HCT116 (cell line): ENCODE results near the gene CCK. TPM values are rescaled to one million over a fixed set of nuclear protein-coding genes. Genes with fewer than 3 reads are reported as not detected.

Experiments used
- ATAC-seq: fragments of 200-7000 bp; cut with Tn5 transposase; 2 replicates; pipeline ENCODE4 v1.9.1; 2020; ENCODE audit warnings: mild to moderate bottlenecking, moderate library complexity
- BruUV-seq: library from RNA; stranded (reverse); fragments of 400-500 nt; replicated peaks from 2 replicates; lab custom pipeline; 2021; lab: Mats Ljungman, UMichigan
- CTCF ChIA-PET: fragments of 300-600 bp; sonication (Branson Sonifier 250); formaldehyde crosslinking; loops from one replicate; lab custom pipeline; 2021; ENCODE audit warnings: antibody characterized with exemption; lab: Charles Lee
- POLR2A ChIA-PET: fragments of 300-600, 350-600 bp; sonication (Branson Sonifier 250); formaldehyde crosslinking; loops from one replicate; lab custom pipeline; 2021; ENCODE audit warnings: antibody characterized with exemption; lab: Charles Lee
- RAD21 ChIA-PET, 2 experiments: fragments of 300-600 bp; sonication (Branson Sonifier 250); formaldehyde crosslinking; loops; one replicate each; lab custom pipeline; 2023; ENCODE audit warnings: low total read pairs in 2 of 2; ENCODE audit not compliant: uncharacterized antibody in 2 of 2, unreplicated experiment in 2 of 2, low non-redundant PET in 1 of 2; lab: Charles Lee
- DNase-seq: peaks from one replicate; pipeline ENCODE4 v3.0.0-alpha.2; 2010; ENCODE audit warnings: low read depth, low spot score
- H2AFZ ChIP-seq: fragments of 200-600 bp; shearing (Covaris generic), sonication (generic); 2 replicates; pipeline ENCODE4 v1.6.1; 2017; ENCODE audit warnings: low read depth, mixed run types, mixed read lengths, antibody characterized with exemption, low read length; ENCODE audit not compliant: poor library complexity, severe bottlenecking
- H3K27ac ChIP-seq: 2 replicates; pipeline ENCODE4 v1.5.1; 2012; ENCODE audit warnings: low read depth, low read length
- H3K27me3 ChIP-seq: fragments of 200-600 bp; sonication (generic); 2 replicates; pipeline ENCODE4 v1.6.1; 2016; ENCODE audit warnings: mixed run types, low read length, mixed read lengths; ENCODE audit not compliant: insufficient read depth
- H3K36me3 ChIP-seq, 2 experiments: fragments of 200-500 bp in 1 of 2; fragments of 200-600 bp in 1 of 2; sonication (Bioruptor generic) in 1 of 2; sonication (generic) in 1 of 2; 2 replicates each; pipeline versions ENCODE4 v1.5.1 to v1.6.1; 2014 to 2016; ENCODE audit warnings: low read length in 2 of 2, inconsistent platforms in 1 of 2, mixed read lengths in 1 of 2, mixed run types in 1 of 2; ENCODE audit not compliant: insufficient read depth in 2 of 2, control insufficient read depth in 1 of 2
- H3K4me1 ChIP-seq, 2 experiments: fragments of 200-600 bp in 1 of 2; sonication (generic) in 1 of 2; 2 replicates each; pipeline versions ENCODE4 v1.5.1 to v1.6.1; 2012 to 2017; ENCODE audit warnings: low read length in 2 of 2, inconsistent platforms in 1 of 2, mild to moderate bottlenecking in 1 of 2, mixed read lengths in 1 of 2, mixed run types in 1 of 2, moderate library complexity in 1 of 2; ENCODE audit not compliant: insufficient read depth in 2 of 2, control insufficient read depth in 1 of 2
- H3K4me2 ChIP-seq: fragments of 200-600 bp; sonication (generic); 2 replicates; pipeline ENCODE4 v1.6.1; 2017; ENCODE audit warnings: mixed run types, low read length, mixed read lengths
- H3K4me3 ChIP-seq, 2 experiments: fragments of 200-600 bp in 1 of 2; sonication (generic) in 1 of 2; replicated peaks in 1 of 2; 2 replicates each; pipeline ENCODE4 v1.5.1; 2011 to 2016; ENCODE audit warnings: low read length in 2 of 2, control low read depth in 1 of 2, low read depth in 1 of 2, mild to moderate bottlenecking in 1 of 2, mixed read lengths in 1 of 2, mixed run types in 1 of 2
- H3K79me2 ChIP-seq: fragments of 200-600 bp; sonication (generic); 2 replicates; pipeline ENCODE4 v1.6.1; 2017; ENCODE audit warnings: mild to moderate bottlenecking, mixed run types, low read length, moderate library complexity, mixed read lengths; ENCODE audit not compliant: insufficient read depth
- H3K9ac ChIP-seq: fragments of 200-600 bp; sonication (generic); 2 replicates; pipeline ENCODE4 v1.6.1; 2016; ENCODE audit warnings: low read length, mixed read lengths
- H3K9me2 ChIP-seq: fragments of 200-600 bp; sonication (generic), shearing (Covaris generic); 2 replicates; pipeline ENCODE4 v1.6.1; 2017; ENCODE audit warnings: mixed run types, mild to moderate bottlenecking, moderate library complexity; ENCODE audit not compliant: insufficient read depth
- H3K9me3 ChIP-seq, 2 experiments: fragments of 200-500 bp in 1 of 2; fragments of 200-600 bp in 1 of 2; sonication (Bioruptor generic) in 1 of 2; sonication (generic) in 1 of 2; 2 replicates each; pipeline ENCODE4 v1.6.1; 2014 to 2017; ENCODE audit warnings: low read length in 2 of 2, mixed read lengths in 2 of 2, inconsistent platforms in 1 of 2, low read depth in 1 of 2, mild to moderate bottlenecking in 1 of 2, mixed run types in 1 of 2, moderate library complexity in 1 of 2; ENCODE audit not compliant: control insufficient read depth in 1 of 2, insufficient read depth in 1 of 2
- H4K20me1 ChIP-seq: fragments of 200-600 bp; sonication (generic), shearing (Covaris generic); 2 replicates; pipeline ENCODE4 v1.6.1; 2017; ENCODE audit warnings: mixed run types, mild to moderate bottlenecking, moderate library complexity; ENCODE audit not compliant: insufficient read depth
- EGR1 ChIP-seq: IDR thresholded peaks from 2 replicates; pipeline ENCODE4 v1.6.1; 2012; ENCODE audit warnings: low read depth
- ELF1 ChIP-seq: IDR thresholded peaks from 2 replicates; pipeline ENCODE4 v1.6.1; 2012; ENCODE audit warnings: low read depth, borderline replicate concordance
- EZH2phosphoT487 ChIP-seq: fragments of 200-600 bp; IDR thresholded peaks from 2 replicates; pipeline ENCODE4 v1.6.1; 2018; ENCODE audit warnings: antibody characterized with exemption, borderline replicate concordance
- MAX ChIP-seq: IDR thresholded peaks from 2 replicates; pipeline ENCODE4 v1.6.1; 2012
- SRF ChIP-seq: IDR thresholded peaks from 2 replicates; pipeline ENCODE4 v1.6.1; 2012; ENCODE audit warnings: low read depth
- YY1 ChIP-seq: IDR thresholded peaks from 2 replicates; pipeline ENCODE4 v1.6.1; 2011; ENCODE audit warnings: low read length, low read depth, moderate library complexity, mild to moderate bottlenecking; ENCODE audit not compliant: insufficient replicate concordance; ENCODE audit errors: extremely low read depth
- ZBTB33 ChIP-seq: IDR thresholded peaks from 2 replicates; pipeline ENCODE4 v1.6.1; 2011; ENCODE audit warnings: mild to moderate bottlenecking, low read length, moderate library complexity; ENCODE audit not compliant: insufficient replicate concordance; ENCODE audit errors: extremely low read depth
- intact Hi-C: fragments of 100-400 bp; cut with micrococcal nuclease; formaldehyde crosslinking; loops from 2 replicates; pipeline ENCODE4 v1.10.0; 2022
- total RNA-seq: library from RNA; stranded (reverse); gene quantifications from one replicate; pipeline ENCODE4 v1.2.1, GENCODE V29; 2021; ENCODE audit not compliant: unreplicated experiment
- TF ChIP-seq, protein P1 (sequence below), 3 experiments: fragments of 200-600 bp in 1 of 3; sonication (generic) in 1 of 3; IDR thresholded peaks in 2 of 3; conservative IDR thresholded peaks in 1 of 3; 2 replicates each; pipeline ENCODE4 v1.5.1; 2012 to 2017; ENCODE audit warnings: low read depth in 2 of 3, low read length in 2 of 3, antibody characterized with exemption in 1 of 3, borderline replicate concordance in 1 of 3, control low read depth in 1 of 3, mild to moderate bottlenecking in 1 of 3, mixed read lengths in 1 of 3, mixed run types in 1 of 3, moderate library complexity in 1 of 3; ENCODE audit not compliant: insufficient read depth in 1 of 3
- TF ChIP-seq, protein P2 (sequence below): IDR thresholded peaks from 2 replicates; pipeline ENCODE4 v1.6.1; 2012

CCK gene
- total RNA-seq, 1 experiment from 2014 or later: 0.32 TPM

- Histone ChIP-seq H3K27ac (no peak overlapping the region), H2AFZ (no peak overlapping the region), H3K9me3 (no peaks in the 10 kb centered on the region), H3K4me1 (no peaks in the 10 kb centered on the region), H3K79me2 (no peaks in the 10 kb centered on the region), H3K36me3 (no peaks in the 10 kb centered on the region), H3K9ac (no peak overlapping the region), H3K4me2 (no peak overlapping the region), H4K20me1 (no peaks in the 10 kb centered on the region), H3K4me3 (no peak overlapping the region), H3K27me3 (peaks cover 6% of the 10 kb centered on the region; the same call in 1 of the 2 replicates), H3K9me2 (no peaks in the 10 kb centered on the region)
- intact Hi-C loops: no loop called here
- TF ChIP-seq, protein P1, sequence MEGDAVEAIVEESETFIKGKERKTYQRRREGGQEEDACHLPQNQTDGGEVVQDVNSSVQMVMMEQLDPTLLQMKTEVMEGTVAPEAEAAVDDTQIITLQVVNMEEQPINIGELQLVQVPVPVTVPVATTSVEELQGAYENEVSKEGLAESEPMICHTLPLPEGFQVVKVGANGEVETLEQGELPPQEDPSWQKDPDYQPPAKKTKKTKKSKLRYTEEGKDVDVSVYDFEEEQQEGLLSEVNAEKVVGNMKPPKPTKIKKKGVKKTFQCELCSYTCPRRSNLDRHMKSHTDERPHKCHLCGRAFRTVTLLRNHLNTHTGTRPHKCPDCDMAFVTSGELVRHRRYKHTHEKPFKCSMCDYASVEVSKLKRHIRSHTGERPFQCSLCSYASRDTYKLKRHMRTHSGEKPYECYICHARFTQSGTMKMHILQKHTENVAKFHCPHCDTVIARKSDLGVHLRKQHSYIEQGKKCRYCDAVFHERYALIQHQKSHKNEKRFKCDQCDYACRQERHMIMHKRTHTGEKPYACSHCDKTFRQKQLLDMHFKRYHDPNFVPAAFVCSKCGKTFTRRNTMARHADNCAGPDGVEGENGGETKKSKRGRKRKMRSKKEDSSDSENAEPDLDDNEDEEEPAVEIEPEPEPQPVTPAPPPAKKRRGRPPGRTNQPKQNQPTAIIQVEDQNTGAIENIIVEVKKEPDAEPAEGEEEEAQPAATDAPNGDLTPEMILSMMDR (IDR thresholded peaks at IDR 0.05 in 2 of 3, conservative IDR thresholded peaks at IDR 0.05 in 1 of 3; ENCODE audit: borderline replicate concordance in 1 of 3, insufficient read depth in 1 of 3, low read depth in 2 of 3, low read length in 2 of 3): no peak
- TF ChIP-seq EGR1 (no peak), MAX (no peak), ELF1 (no peak), SRF (no peak), ZBTB33 (no peak), EZH2phosphoT487 (no peak), YY1 (no peak)
- TF ChIP-seq, protein P2, sequence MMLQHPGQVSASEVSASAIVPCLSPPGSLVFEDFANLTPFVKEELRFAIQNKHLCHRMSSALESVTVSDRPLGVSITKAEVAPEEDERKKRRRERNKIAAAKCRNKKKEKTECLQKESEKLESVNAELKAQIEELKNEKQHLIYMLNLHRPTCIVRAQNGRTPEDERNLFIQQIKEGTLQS: no peak
- ChIA-PET POLR2A (no interaction called here), RAD21 (no interaction called here), CTCF (no interaction called here)
- DNase-seq (no peak), ATAC-seq (no peak)
- no TSS peak for BruUV-seq
Observed at GRCh38 chr3:42306499-42306898, 40.5 kb upstream of the CCK start.
